Measurements from ENCODE around the gene PYCARD. TPM values are rescaled to one million over a fixed set of nuclear protein-coding genes. Genes with fewer than 3 reads are reported as not detected.

The PYCARD gene
- total and polyA plus RNA-seq, 9 of the 15 experiments (the other 6 are each of a cell fraction or from before 2014, with no cell fraction given) = 1.3 to 28.4 (median 6.0) TPM

DNA sequence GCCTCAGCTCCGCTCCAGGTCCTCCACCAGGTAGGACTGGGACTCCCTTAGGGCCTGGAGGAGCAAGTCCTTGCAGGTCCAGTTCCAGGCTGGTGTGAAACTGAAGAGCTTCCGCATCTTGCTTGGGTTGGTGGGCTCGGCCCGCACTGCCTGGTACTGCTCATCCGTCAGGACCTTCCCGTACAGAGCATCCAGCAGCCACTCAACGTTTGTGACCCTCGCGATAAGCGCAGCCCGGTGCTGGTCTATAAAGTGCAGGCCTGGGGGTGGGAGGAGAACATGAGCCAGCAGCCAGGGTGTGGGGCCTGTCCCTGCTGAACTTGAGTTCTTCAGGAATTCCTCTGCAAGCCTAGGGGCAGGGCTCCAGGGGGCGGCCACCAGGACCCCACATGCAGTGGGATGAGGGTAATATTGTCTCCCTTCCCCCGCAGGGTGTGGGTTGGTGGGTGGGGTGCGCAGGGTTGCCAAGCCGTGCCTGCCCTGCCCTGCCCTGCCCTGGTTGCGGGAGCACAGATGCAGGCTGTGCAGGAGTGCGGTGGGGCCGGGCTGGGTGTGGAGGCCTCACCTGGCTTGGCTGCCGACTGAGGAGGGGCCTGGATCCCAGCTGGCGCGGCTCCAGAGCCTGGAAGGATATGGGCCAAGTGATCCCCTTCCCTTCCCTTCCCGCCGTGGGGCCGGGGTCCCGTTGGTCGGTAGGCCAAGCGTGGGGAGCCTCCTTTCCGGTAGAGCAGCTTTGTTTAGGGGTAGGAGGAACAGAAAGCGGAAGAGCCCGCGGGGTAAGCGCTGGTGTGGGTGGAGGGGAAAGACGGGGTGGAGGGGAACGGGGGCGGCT lies 762 bp downstream of the PYCARD start (continued):
- TF ChIP-seq ZNF589 (CRISPR knock-in tag; IDR thresholded peaks at IDR 0.05; ENCODE audit: low read depth) = no peak
- no peak for TF ChIP-seq ATF1 (CRISPR knock-in tag; IDR thresholded peaks at IDR 0.05)
- TF ChIP-seq ATF1 (tag; IDR thresholded peaks at IDR 0.05) = no peak
- TF ChIP-seq FOSL1 (tag; conservative IDR thresholded peaks at IDR 0.05) = no peak
- TF ChIP-seq RAD21 (CRISPR knock-in tag; conservative IDR thresholded peaks at IDR 0.05 in 1 of 2, IDR thresholded peaks at IDR 0.05 in 1 of 2) = no peak
- TF ChIP-seq, protein P1, sequence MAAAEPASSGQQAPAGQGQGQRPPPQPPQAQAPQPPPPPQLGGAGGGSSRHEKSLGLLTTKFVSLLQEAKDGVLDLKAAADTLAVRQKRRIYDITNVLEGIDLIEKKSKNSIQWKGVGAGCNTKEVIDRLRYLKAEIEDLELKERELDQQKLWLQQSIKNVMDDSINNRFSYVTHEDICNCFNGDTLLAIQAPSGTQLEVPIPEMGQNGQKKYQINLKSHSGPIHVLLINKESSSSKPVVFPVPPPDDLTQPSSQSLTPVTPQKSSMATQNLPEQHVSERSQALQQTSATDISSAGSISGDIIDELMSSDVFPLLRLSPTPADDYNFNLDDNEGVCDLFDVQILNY (CRISPR knock-in tag; IDR thresholded peaks at IDR 0.05) = no peak
- TF ChIP-seq, protein P2, sequence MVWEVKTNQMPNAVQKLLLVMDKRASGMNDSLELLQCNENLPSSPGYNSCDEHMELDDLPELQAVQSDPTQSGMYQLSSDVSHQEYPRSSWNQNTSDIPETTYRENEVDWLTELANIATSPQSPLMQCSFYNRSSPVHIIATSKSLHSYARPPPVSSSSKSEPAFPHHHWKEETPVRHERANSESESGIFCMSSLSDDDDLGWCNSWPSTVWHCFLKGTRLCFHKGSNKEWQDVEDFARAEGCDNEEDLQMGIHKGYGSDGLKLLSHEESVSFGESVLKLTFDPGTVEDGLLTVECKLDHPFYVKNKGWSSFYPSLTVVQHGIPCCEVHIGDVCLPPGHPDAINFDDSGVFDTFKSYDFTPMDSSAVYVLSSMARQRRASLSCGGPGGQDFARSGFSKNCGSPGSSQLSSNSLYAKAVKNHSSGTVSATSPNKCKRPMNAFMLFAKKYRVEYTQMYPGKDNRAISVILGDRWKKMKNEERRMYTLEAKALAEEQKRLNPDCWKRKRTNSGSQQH (CRISPR knock-in tag; IDR thresholded peaks at IDR 0.05) = peak; percentile 29; the same call in 1 of the 2 replicates
- TF ChIP-seq, protein P3, sequence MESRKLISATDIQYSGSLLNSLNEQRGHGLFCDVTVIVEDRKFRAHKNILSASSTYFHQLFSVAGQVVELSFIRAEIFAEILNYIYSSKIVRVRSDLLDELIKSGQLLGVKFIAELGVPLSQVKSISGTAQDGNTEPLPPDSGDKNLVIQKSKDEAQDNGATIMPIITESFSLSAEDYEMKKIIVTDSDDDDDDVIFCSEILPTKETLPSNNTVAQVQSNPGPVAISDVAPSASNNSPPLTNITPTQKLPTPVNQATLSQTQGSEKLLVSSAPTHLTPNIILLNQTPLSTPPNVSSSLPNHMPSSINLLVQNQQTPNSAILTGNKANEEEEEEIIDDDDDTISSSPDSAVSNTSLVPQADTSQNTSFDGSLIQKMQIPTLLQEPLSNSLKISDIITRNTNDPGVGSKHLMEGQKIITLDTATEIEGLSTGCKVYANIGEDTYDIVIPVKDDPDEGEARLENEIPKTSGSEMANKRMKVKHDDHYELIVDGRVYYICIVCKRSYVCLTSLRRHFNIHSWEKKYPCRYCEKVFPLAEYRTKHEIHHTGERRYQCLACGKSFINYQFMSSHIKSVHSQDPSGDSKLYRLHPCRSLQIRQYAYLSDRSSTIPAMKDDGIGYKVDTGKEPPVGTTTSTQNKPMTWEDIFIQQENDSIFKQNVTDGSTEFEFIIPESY (CRISPR knock-in tag; IDR thresholded peaks at IDR 0.05) = no peak

Data from K562 (cell line).